ENCODE results near the gene TMEM120B. TPM values are rescaled to one million over a fixed set of nuclear protein-coding genes. Genes with fewer than 3 reads are reported as not detected.

TMEM120B gene
- total RNA-seq, 1 experiment from 2014 or later, result 20.5 TPM

GRCh38 chr12:121805171-121806008 is 92.8 kb downstream of the TMEM120B start (continued):
- no peak for TF ChIP-seq ELF1 (IDR thresholded peaks at IDR 0.05; ENCODE audit: borderline replicate concordance, low read depth)

GRCh38 chr12:121806009-121806545 is 93.5 kb downstream of the TMEM120B start:
- H3K79me2 ChIP-seq (ENCODE audit: insufficient read depth, low read length), result peaks cover 72% of the 10 kb centered on the region
- TSS peak; percentile 6 for BruUV-seq (replicated peaks)
- TF ChIP-seq POLR2AphosphoS5 (IDR thresholded peaks at IDR 0.05; ENCODE audit: low read depth, low read length) (no peak), EZH2 (IDR thresholded peaks at IDR 0.05) (no peak), MAX (IDR thresholded peaks at IDR 0.05) (no peak), ZNF274 (IDR thresholded peaks at IDR 0.05; ENCODE audit: low read depth, low read length) (no peak), SIN3A (IDR thresholded peaks at IDR 0.05; ENCODE audit: low read depth) (no peak), SRF (IDR thresholded peaks at IDR 0.05; ENCODE audit: low read depth) (no peak), CTCF (IDR thresholded peaks at IDR 0.05 in 2 of 3, conservative IDR thresholded peaks at IDR 0.05 in 1 of 3; ENCODE audit: borderline replicate concordance in 1 of 3, insufficient read depth in 1 of 3, low read depth in 2 of 3, low read length in 2 of 3) (no peak), CBX3 (IDR thresholded peaks at IDR 0.05; ENCODE audit: low read depth) (no peak), EZH2phosphoT487 (IDR thresholded peaks at IDR 0.05; ENCODE audit: borderline replicate concordance) (no peak), ELF1 (IDR thresholded peaks at IDR 0.05; ENCODE audit: borderline replicate concordance, low read depth) (no peak), RAD21 (IDR thresholded peaks at IDR 0.05; ENCODE audit: low read depth) (no peak), POLR2A (IDR thresholded peaks at IDR 0.05; ENCODE audit: borderline replicate concordance, extremely low read depth, insufficient read depth, insufficient read length) (no peak)
- peaks cover 21 to 41% of the 10 kb centered on the region in 2 experiments for H3K4me1 ChIP-seq (ENCODE audit: control insufficient read depth in 1 of 2, insufficient read depth in 2 of 2, low read length in 2 of 2)
- ChIA-PET CTCF (interaction anchor here (3.9 kb wide), 1 partner anchor 11 kb away, joined by 33 read pairs; the partner anchor contains the start of gene RHOF), POLR2A (interaction anchor here (2.2 kb wide), 1 partner anchor 12 kb away, joined by 8 read pairs; the partner anchor contains the start of gene RHOF), RAD21 (ENCODE audit: low non-redundant PET in 1 of 2, low total read pairs in 2 of 2, uncharacterized antibody in 2 of 2, unreplicated experiment in 2 of 2) (no interaction called here)
- ATAC-seq, result no peak
- no peak overlapping the region for H3K4me3 ChIP-seq (replicated peaks in 1 of 2; ENCODE audit: low read depth in 1 of 2, low read length in 2 of 2)
- intact Hi-C loops (cut with micrococcal nuclease), result no loop called here
- H3K4me2 ChIP-seq (ENCODE audit: low read length), result peak overlapping the region; percentile 98
- no peak for DNase-seq (ENCODE audit: low read depth, low spot score)
- peak overlapping the region; percentile 27 for H3K27ac ChIP-seq (ENCODE audit: low read depth, low read length)
- no peaks in the 10 kb centered on the region for H3K27me3 ChIP-seq (ENCODE audit: insufficient read depth, low read length)
- no peak overlapping the region for H2AFZ ChIP-seq (ENCODE audit: low read depth, low read length, poor library complexity, severe bottlenecking)
- peak overlapping the region; percentile 30; the same call in 1 of the 2 replicates for H3K9ac ChIP-seq (ENCODE audit: low read length)
- H3K9me3 ChIP-seq (ENCODE audit: control insufficient read depth in 1 of 2, insufficient read depth in 1 of 2, low read depth in 1 of 2, low read length in 2 of 2), result no peaks in the 10 kb centered on the region
- no peaks in the 10 kb centered on the region for H3K9me2 ChIP-seq (ENCODE audit: insufficient read depth)
- H4K20me1 ChIP-seq (ENCODE audit: insufficient read depth), result no peaks in the 10 kb centered on the region
- H3K36me3 ChIP-seq (ENCODE audit: control insufficient read depth in 1 of 2, insufficient read depth in 2 of 2, low read length in 2 of 2), result peaks cover 7 to 27% of the 10 kb centered on the region in 2 experiments; a peak in 3 of 4 replicates

Measured in HCT116 (cell line).